Measurements from ENCODE around the gene NIBAN1.

DNA sequence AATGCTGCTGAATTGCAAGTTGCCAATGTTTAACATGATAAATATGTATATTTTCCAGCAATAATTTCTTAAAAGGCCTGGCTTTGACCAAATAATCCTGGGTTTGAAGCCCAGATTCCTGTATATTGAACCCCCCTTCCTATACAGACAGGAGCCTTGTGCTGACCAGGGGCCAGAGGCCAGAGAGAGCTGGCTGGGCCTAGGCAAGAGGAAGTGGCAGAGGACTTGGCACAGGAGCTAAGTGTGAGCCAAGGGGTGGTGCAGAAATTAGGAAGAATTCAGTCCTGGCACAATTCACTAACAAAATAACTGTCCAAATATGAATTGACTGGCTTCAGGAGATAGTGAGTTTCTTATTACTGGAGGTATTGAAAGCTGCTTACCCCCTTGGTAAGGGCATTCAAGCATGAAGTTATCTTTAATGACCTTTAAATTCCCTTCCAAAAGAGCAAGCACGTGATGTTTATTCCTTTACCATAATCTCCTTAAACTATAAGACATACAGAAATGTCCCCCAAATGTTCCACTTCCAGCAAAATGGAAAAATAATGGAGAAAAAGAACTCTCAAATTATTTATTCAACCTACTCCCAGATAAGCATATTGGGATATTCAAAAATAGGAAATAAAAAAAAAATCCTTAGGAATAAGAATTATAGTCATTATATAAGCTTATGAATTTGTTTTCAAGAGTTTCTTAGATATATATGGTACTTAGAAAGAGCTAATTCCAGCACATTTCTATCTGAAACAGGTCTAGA is 26.6 kb downstream of the NIBAN1 start:
- TF ChIP-seq POLR2AphosphoS5 (IDR thresholded peaks at IDR 0.05; ENCODE audit: borderline replicate concordance, low read depth, low read length) (no peak), EZH2 (IDR thresholded peaks at IDR 0.05) (no peak)

Measured in SK-N-MC (cell line).